GM23248 (cell line): ENCODE data around the gene ZBP1. TPM values are rescaled to one million over a fixed set of nuclear protein-coding genes. Genes with fewer than 3 reads are reported as not detected.

Experiments used
- DNase-seq: peaks from one replicate; pipeline ENCODE4 v3.0.0-alpha.2; 2015
- H2AFZ ChIP-seq: fragments of 200-600 bp; sonication (generic); 2 replicates; pipeline ENCODE4 v1.6.1; 2016; ENCODE audit warnings: antibody characterized with exemption
- H3F3A ChIP-seq: fragments of 200-600 bp; sonication (generic); 2 replicates; pipeline ENCODE4 v1.6.1; 2016; ENCODE audit warnings: mild to moderate bottlenecking, antibody characterized with exemption, mixed run types; ENCODE audit not compliant: insufficient read depth
- H3K27ac ChIP-seq: fragments of 200-600 bp; sonication (generic); 2 replicates; pipeline ENCODE4 v1.5.1; 2016; ENCODE audit warnings: mild to moderate bottlenecking
- H3K27me3 ChIP-seq: fragments of 200-600 bp; sonication (generic); replicated peaks from 2 replicates; pipeline ENCODE4 v1.6.1; 2016; ENCODE audit warnings: mild to moderate bottlenecking; ENCODE audit not compliant: insufficient read depth
- H3K36me3 ChIP-seq: fragments of 200-600 bp; sonication (generic); 2 replicates; pipeline ENCODE4 v1.6.1; 2016; ENCODE audit warnings: low read depth, mild to moderate bottlenecking
- H3K4me1 ChIP-seq: fragments of 200-600 bp; sonication (generic); 2 replicates; pipeline ENCODE4 v1.6.1; 2016; ENCODE audit warnings: mild to moderate bottlenecking; ENCODE audit not compliant: insufficient read depth
- H3K4me2 ChIP-seq: fragments of 200-600 bp; sonication (generic); one replicate; pipeline ENCODE4 v1.6.1; 2016; ENCODE audit warnings: mild to moderate bottlenecking; ENCODE audit not compliant: unreplicated experiment
- H3K4me3 ChIP-seq: fragments of 200-600 bp; sonication (generic); 2 replicates; pipeline ENCODE4 v1.5.1; 2016; ENCODE audit warnings: mild to moderate bottlenecking
- H3K79me2 ChIP-seq: fragments of 200-600 bp; sonication (generic); 2 replicates; pipeline ENCODE4 v1.6.1; 2016; ENCODE audit warnings: mild to moderate bottlenecking; ENCODE audit not compliant: insufficient read depth
- H3K9ac ChIP-seq: fragments of 200-600 bp; sonication (generic); 2 replicates; pipeline ENCODE4 v1.6.1; 2016; ENCODE audit warnings: mild to moderate bottlenecking
- H3K9me2 ChIP-seq: fragments of 200-600 bp; sonication (generic); 2 replicates; pipeline ENCODE4 v1.6.1; 2016; ENCODE audit warnings: mixed run types, mild to moderate bottlenecking, moderate library complexity; ENCODE audit not compliant: insufficient read depth
- H3K9me3 ChIP-seq: fragments of 200-600 bp; sonication (generic); one replicate; pipeline ENCODE4 v1.6.1; 2017; ENCODE audit warnings: low read depth
- H4K20me1 ChIP-seq: fragments of 200-600 bp; sonication (generic); 2 replicates; pipeline ENCODE4 v1.6.0; 2016; ENCODE audit not compliant: insufficient read depth
- EZH2 ChIP-seq: fragments of 200-600 bp; sonication (generic); IDR thresholded peaks from 2 replicates; pipeline ENCODE4 v1.6.1; 2018; ENCODE audit warnings: antibody characterized with exemption, mild to moderate bottlenecking; ENCODE audit not compliant: insufficient read depth, poor library complexity, severe bottlenecking
- EZH2phosphoT487 ChIP-seq: fragments of 200-600 bp; sonication (generic); IDR thresholded peaks from 2 replicates; pipeline ENCODE4 v1.6.1; 2018; ENCODE audit warnings: antibody characterized with exemption, moderate library complexity, mild to moderate bottlenecking, low read depth; ENCODE audit not compliant: insufficient read depth
- WGBS, 2 experiments: methylation state at CpG; one replicate each; pipeline ENCODE4 v1.1.6; 2015 to 2017; ENCODE audit warnings: low lambda C conversion rate in 2 of 2, low coverage in 1 of 2; ENCODE audit errors: missing lambda C conversion rate in 2 of 2; 5-methylcytosine and 5-hydroxymethylcytosine counted together
- in situ Hi-C: fragments of 300-500 bp; cut with MboI; formaldehyde crosslinking; loops from 2 replicates; pipeline ENCODE4 v1.15.0; 2020
- polyA plus RNA-seq: library from polyadenylated mRNA; unstranded; fragments of >200 nt; fragmentation: Nextera tagmentation; extraction: Ambion mirVana; gene quantifications from 2 replicates; pipeline ENCODE4 v1.2.1, GENCODE V29; 2016
- total RNA-seq: library from RNA; depleted of rRNA; stranded (reverse); fragments of >200 nt; shearing (Covaris generic); gene quantifications from 2 replicates; pipeline ENCODE4 v1.2.3, GENCODE V29; 2014

The ZBP1 gene
- total and polyA plus RNA-seq, 2 experiments from 2014 or later, result not detected

DNA sequence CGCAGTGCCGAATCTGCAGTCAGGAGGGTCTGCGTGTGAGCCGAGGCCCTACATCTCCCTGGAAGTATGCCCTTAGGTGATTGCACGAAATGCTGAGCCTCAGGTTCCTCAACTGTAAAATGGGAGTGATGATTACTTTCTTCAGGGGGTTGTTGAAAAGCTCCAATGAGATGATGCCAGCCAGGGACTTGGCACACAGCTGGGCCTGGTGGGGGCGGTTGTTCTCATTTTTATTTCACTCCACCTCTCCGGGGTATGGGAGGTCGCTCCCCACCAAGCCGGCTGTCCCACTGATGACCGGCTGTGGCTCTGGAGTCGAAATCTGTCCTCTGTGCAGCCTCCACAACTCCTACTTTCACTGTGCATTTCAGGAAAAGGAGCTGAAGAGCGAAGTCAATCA is 51.3 kb downstream of the ZBP1 start:
- no peaks in the 10 kb centered on the region for H3F3A ChIP-seq
- H3K4me3 ChIP-seq, result no peak overlapping the region
- H3K9me3 ChIP-seq, result no peaks in the 10 kb centered on the region
- DNase-seq, result no peak
- H3K27me3 ChIP-seq, result peaks cover 76% of the 10 kb centered on the region
- no peak overlapping the region for H3K9ac ChIP-seq
- in situ Hi-C loops, result no loop called here
- H3K27ac ChIP-seq, result no peak overlapping the region
- 61 to 69% methylated on average over 12 of the region's 12 CpGs for WGBS, 2 experiments
- no peaks in the 10 kb centered on the region for H3K9me2 ChIP-seq
- no peaks in the 10 kb centered on the region for H3K36me3 ChIP-seq
- no peaks in the 10 kb centered on the region for H3K4me1 ChIP-seq
- no peak overlapping the region for H3K4me2 ChIP-seq
- H3K79me2 ChIP-seq, result no peaks in the 10 kb centered on the region
- H4K20me1 ChIP-seq, result no peaks in the 10 kb centered on the region
- no peak for TF ChIP-seq EZH2phosphoT487
- no peak for TF ChIP-seq EZH2
- H2AFZ ChIP-seq, result no peak overlapping the region

DNA sequence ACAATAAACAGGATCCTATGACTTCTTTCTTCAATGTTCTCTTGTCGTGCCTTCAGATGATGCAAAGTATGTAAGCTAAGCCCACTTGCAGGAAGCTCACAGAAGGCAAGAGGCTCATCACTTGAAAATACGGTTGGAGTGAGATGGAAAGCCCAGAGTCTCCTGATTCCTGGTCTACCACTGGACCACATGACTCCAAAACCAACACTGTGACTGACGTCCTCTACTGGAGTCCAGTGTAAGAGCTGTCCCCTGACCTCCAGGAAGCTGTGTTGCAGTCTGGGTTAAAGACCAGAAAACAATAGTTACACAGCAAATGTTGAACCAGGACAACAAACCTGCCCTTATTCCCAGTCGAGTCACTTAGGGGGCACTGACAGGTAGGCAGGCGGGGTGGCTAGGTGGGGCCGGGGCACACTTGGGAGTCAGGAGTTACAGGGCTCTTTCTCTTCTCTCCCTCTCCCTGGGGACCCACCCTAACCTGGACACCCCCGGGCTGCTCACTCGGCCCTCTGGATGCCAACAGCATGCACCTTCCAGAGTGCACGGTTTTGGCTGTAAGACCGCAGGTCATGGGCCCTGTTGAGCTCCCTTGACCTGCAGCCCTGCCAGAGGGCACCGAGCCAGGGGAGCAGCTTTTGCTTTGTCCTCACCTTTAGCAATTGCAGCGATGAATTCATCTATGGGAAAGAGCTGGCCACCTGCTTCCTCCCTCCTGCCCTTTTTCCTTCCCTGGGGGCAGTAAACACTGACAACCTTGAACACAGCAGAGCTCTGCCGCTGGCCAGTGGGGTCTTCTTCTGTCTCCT is 51.9 kb downstream of the ZBP1 start:
- H3K4me2 ChIP-seq, result no peak overlapping the region
- no peak for DNase-seq
- in situ Hi-C loops, result no loop called here
- H2AFZ ChIP-seq, result no peak overlapping the region
- WGBS, 2 experiments, result 41 to 47% methylated on average over 13 of the region's 13 CpGs
- no peaks in the 10 kb centered on the region for H4K20me1 ChIP-seq
- H3K9ac ChIP-seq, result no peak overlapping the region
- H3K9me3 ChIP-seq, result no peaks in the 10 kb centered on the region
- no peaks in the 10 kb centered on the region for H3K79me2 ChIP-seq
- no peaks in the 10 kb centered on the region for H3K4me1 ChIP-seq
- H3F3A ChIP-seq, result no peaks in the 10 kb centered on the region
- H3K9me2 ChIP-seq, result no peaks in the 10 kb centered on the region
- no peak overlapping the region for H3K4me3 ChIP-seq
- H3K27me3 ChIP-seq, result peaks cover 72% of the 10 kb centered on the region
- H3K36me3 ChIP-seq, result no peaks in the 10 kb centered on the region
- TF ChIP-seq EZH2 (no peak), EZH2phosphoT487 (no peak)
- H3K27ac ChIP-seq, result no peak overlapping the region

DNA sequence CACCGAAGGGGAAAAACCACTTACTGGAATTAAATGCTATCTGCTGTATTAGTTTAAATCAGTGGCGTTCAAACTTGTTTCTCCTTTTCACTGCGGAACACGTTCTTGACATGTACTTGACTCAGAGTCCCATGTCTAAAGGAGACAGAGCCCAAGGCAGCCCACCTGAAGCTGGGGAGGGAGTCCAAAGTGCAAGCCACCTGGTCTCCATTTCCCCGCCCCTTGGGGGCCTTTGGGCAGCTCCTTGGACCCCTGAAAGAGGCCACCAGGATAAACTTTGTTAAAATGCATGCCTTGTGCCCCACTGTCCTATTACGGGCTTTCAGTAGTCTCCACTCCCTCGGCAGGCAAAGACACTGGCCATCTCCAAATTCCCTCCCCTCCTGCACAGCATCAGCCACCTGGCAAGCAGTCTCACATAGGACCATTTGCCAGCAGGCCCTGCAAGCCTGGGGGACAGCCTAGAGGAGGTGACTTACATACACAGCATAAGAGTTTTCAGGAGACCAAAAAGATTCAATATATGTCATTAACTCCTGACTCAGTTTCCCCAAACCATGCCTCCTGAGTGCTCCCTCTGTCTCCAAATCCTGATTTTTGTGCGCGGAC is 52.7 kb downstream of the ZBP1 start:
- no peaks in the 10 kb centered on the region for H3K9me3 ChIP-seq
- H3K36me3 ChIP-seq, result no peaks in the 10 kb centered on the region
- no peaks in the 10 kb centered on the region for H3F3A ChIP-seq
- no peak overlapping the region for H3K9ac ChIP-seq
- no peak overlapping the region for H3K4me3 ChIP-seq
- peaks cover 65% of the 10 kb centered on the region for H3K27me3 ChIP-seq
- no peaks in the 10 kb centered on the region for H3K9me2 ChIP-seq
- in situ Hi-C loops, result no loop called here
- WGBS, 2 experiments, result 58 to 62% methylated on average over 9 of the region's 9 CpGs
- no peaks in the 10 kb centered on the region for H3K79me2 ChIP-seq
- no peak for TF ChIP-seq EZH2phosphoT487
- TF ChIP-seq EZH2, result no peak
- no peak overlapping the region for H2AFZ ChIP-seq
- no peaks in the 10 kb centered on the region for H3K4me1 ChIP-seq
- no peaks in the 10 kb centered on the region for H4K20me1 ChIP-seq
- DNase-seq, result no peak
- no peak overlapping the region for H3K27ac ChIP-seq
- no peak overlapping the region for H3K4me2 ChIP-seq

DNA sequence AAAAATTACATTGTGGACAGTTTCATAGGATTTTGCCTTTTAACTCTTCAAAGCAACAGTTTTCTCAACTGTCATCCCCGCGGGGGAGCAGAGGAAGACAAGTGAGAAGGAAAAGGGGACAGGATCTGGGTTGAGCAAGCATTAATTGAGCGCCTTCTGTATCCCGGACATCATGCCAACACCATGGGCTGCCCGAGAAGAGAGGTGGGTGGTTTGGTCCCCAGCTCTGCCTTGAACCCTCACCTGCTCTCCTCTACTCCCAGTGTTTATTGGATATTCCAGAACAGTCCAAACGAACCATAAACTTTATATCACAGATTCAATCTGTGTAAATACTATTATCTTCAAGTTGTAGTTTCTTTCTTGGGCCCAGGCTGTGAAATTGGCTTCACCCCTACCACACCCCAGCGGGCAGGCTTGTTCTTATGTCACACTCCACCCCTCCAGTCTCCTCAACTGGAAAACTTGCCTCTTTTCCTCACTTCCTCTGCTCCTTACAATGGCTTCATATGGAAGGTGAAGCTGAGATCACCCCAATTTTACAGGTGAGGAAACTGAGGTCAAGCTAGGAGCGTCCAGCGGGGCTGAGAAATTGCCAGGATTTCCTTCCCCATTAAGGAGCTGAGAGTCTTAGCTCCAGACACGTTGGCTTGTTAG is 53.3 kb downstream of the ZBP1 start:
- Histone ChIP-seq H3K9me3 (no peaks in the 10 kb centered on the region), H3K27me3 (peaks cover 59% of the 10 kb centered on the region), H3K36me3 (no peaks in the 10 kb centered on the region), H3F3A (no peaks in the 10 kb centered on the region), H2AFZ (no peak overlapping the region), H3K27ac (no peak overlapping the region), H3K4me1 (no peaks in the 10 kb centered on the region), H3K9me2 (no peaks in the 10 kb centered on the region), H3K4me3 (no peak overlapping the region), H3K4me2 (no peak overlapping the region), H3K9ac (no peak overlapping the region), H4K20me1 (no peaks in the 10 kb centered on the region), H3K79me2 (no peaks in the 10 kb centered on the region)
- TF ChIP-seq EZH2phosphoT487, result no peak
- no peak for TF ChIP-seq EZH2
- DNase-seq, result no peak
- in situ Hi-C loops, result no loop called here
- WGBS, 2 experiments, result 31 to 37% methylated on average over 10 of the region's 10 CpGs
